ENCODE data around the gene SLC25A31. TPM values are rescaled to one million over a fixed set of nuclear protein-coding genes. Genes with fewer than 3 reads are reported as not detected.

The SLC25A31 gene
- total RNA-seq, 1 donor from 2014 or later, result not detected

- TF ChIP-seq, protein P1, sequence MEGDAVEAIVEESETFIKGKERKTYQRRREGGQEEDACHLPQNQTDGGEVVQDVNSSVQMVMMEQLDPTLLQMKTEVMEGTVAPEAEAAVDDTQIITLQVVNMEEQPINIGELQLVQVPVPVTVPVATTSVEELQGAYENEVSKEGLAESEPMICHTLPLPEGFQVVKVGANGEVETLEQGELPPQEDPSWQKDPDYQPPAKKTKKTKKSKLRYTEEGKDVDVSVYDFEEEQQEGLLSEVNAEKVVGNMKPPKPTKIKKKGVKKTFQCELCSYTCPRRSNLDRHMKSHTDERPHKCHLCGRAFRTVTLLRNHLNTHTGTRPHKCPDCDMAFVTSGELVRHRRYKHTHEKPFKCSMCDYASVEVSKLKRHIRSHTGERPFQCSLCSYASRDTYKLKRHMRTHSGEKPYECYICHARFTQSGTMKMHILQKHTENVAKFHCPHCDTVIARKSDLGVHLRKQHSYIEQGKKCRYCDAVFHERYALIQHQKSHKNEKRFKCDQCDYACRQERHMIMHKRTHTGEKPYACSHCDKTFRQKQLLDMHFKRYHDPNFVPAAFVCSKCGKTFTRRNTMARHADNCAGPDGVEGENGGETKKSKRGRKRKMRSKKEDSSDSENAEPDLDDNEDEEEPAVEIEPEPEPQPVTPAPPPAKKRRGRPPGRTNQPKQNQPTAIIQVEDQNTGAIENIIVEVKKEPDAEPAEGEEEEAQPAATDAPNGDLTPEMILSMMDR (IDR thresholded peaks at IDR 0.05), result no peak
- H3K4me3 ChIP-seq, result no peak overlapping the region
- peaks cover 5 to 19% of the 10 kb centered on the region in 2 donors for H3K36me3 ChIP-seq
- no peaks in the 10 kb centered on the region for H3K4me1 ChIP-seq
- H3K27ac ChIP-seq, result no peak overlapping the region
- no peak for DNase-seq (ENCODE audit: low spot score in 2 of 2)
- no peaks in the 10 kb centered on the region for H3K9me3 ChIP-seq
- intact Hi-C loops (cut with DNase I), result no loop called here
- H3K27me3 ChIP-seq, result no peaks in the 10 kb centered on the region
These were observed 21.2 kb upstream of the SLC25A31 start for GRCh38 chr4:127708985-127709384.

GRCh38 chr4:127709456-127709855 lies 20.7 kb upstream of the SLC25A31 start:
- H3K9me3 ChIP-seq, result no peaks in the 10 kb centered on the region
- peaks cover 5 to 19% of the 10 kb centered on the region in 2 donors for H3K36me3 ChIP-seq
- intact Hi-C loops (cut with DNase I), result no loop called here
- no peak overlapping the region for H3K4me3 ChIP-seq
- TF ChIP-seq, protein P1 (IDR thresholded peaks at IDR 0.05), result no peak
- H3K4me1 ChIP-seq, result no peaks in the 10 kb centered on the region
- no peak overlapping the region for H3K27ac ChIP-seq
- DNase-seq (ENCODE audit: low spot score in 2 of 2), result no peak
- H3K27me3 ChIP-seq, result no peaks in the 10 kb centered on the region

GRCh38 chr4:127731406-127731805 lies 1.2 kb downstream of the SLC25A31 start:
- TF ChIP-seq, protein P1 (IDR thresholded peaks at IDR 0.05), result no peak
- Histone ChIP-seq H3K9me3 (no peaks in the 10 kb centered on the region), H3K4me1 (no peaks in the 10 kb centered on the region), H3K36me3 (no peaks in the 10 kb centered on the region), H3K27ac (no peak overlapping the region), H3K27me3 (no peaks in the 10 kb centered on the region), H3K4me3 (no peak overlapping the region)
- no peak for DNase-seq (ENCODE audit: low spot score in 2 of 2)
- intact Hi-C loops (cut with DNase I), result no loop called here

DNA sequence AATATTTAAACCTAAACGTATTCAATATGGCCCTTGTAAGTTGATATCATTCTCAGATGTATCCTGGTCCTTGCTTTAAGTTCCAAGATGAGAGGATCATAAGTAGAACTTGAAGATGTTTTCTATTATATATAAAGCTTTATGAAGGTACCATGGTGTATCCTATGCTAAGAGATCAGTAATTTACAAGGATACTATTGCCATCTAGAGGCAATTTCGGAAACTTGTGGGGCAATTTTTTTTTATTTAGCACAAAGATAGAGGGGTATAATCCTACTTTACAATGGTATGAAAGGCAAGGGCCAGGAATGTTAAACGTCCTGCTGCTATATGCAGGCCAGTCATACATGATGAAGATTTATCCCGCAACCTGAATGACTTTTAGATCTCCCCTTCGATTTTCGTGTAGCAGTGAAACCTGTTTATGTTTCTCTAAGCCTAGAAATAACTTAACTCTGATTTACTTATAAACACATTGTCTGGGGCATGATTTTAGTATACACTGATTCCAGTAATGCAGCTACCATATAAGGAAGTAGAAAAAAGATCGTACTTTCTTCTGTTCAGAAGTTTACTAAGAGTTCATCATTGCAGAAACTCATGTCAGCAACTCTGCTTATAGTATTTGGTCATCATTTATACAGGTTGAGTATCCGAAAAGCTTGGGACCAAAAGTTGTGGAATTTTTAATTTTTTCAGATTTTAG lies 2.6 kb downstream of the SLC25A31 start:
- Histone ChIP-seq H3K27me3 (no peaks in the 10 kb centered on the region), H3K4me3 (no peak overlapping the region), H3K4me1 (no peaks in the 10 kb centered on the region), H3K9me3 (no peaks in the 10 kb centered on the region), H3K27ac (no peak overlapping the region), H3K36me3 (no peaks in the 10 kb centered on the region)
- no peak for DNase-seq (ENCODE audit: low spot score in 2 of 2)
- TF ChIP-seq, protein P1 (IDR thresholded peaks at IDR 0.05), result peak; percentile 36 to 63 (median 55)
- intact Hi-C loops (cut with DNase I), result loop anchor here (1.0 kb wide), 1 partner anchor 127 kb away; no protein-coding TSS in a partner anchor

GRCh38 chr4:127734976-127735375 lies 4.8 kb downstream of the SLC25A31 start:
- intact Hi-C loops (cut with DNase I), result no loop called here
- no peaks in the 10 kb centered on the region for H3K36me3 ChIP-seq
- H3K9me3 ChIP-seq, result no peaks in the 10 kb centered on the region
- TF ChIP-seq, protein P1 (IDR thresholded peaks at IDR 0.05), result no peak
- no peaks in the 10 kb centered on the region for H3K27me3 ChIP-seq
- no peak overlapping the region for H3K27ac ChIP-seq
- no peak for DNase-seq (ENCODE audit: low spot score in 2 of 2)
- H3K4me1 ChIP-seq, result no peaks in the 10 kb centered on the region
- H3K4me3 ChIP-seq, result no peak overlapping the region
